AG04450 (cell line): ENCODE measurements around the gene PLP2. TPM values are rescaled to one million over a fixed set of nuclear protein-coding genes. Genes with fewer than 3 reads are reported as not detected.

Experiments used
- CTCF ChIA-PET: fragments of 300-600, 350-600 bp; formaldehyde crosslinking; extraction: SDS; loops from one replicate; lab custom pipeline; 2022; ENCODE audit warnings: antibody characterized with exemption, inconsistent platforms; lab: Charles Lee
- POLR2A ChIA-PET: fragments of 350-600 bp; formaldehyde crosslinking; extraction: SDS; loops from one replicate; lab custom pipeline; 2021; ENCODE audit warnings: antibody characterized with exemption, inconsistent platforms; lab: Yijun Ruan, JAX
- DNase-seq: peaks from one replicate; pipeline ENCODE4 v3.0.0-alpha.2; 2011; ENCODE audit warnings: low read depth, low spot score
- H3K27ac ChIP-seq: one replicate; pipeline ENCODE4 v1.5.1; 2012; ENCODE audit warnings: low read depth, low read length, control low read depth
- H3K27me3 ChIP-seq: one replicate; pipeline ENCODE4 v1.6.0; 2012; ENCODE audit warnings: low read length; ENCODE audit not compliant: control insufficient read depth, insufficient read depth
- H3K4me3 ChIP-seq: 2 replicates; pipeline ENCODE4 v1.5.1; 2011; ENCODE audit warnings: mild to moderate bottlenecking, low read depth, low read length, control low read depth
- H3K9me3 ChIP-seq: 2 replicates; pipeline ENCODE4 v1.5.1; 2012; ENCODE audit warnings: low read length; ENCODE audit not compliant: control insufficient read depth, insufficient read depth
- polyA plus RNA-seq: library from polyadenylated mRNA; depleted of rRNA; stranded (reverse); fragments of >200 nt; gene quantifications from 2 replicates; pipeline ENCODE4 v1.2.3, GENCODE V29; 2011; rRNA removed
- small RNA-seq: library from RNA; depleted of rRNA; stranded (forward); fragments of <200 nt; gene quantifications from one replicate; pipeline ENCODE3, GENCODE V24; 2012; ENCODE audit warnings: low read depth; ENCODE audit not compliant: insufficient read length
- TF ChIP-seq, protein P1 (sequence below): IDR thresholded peaks from 2 replicates; pipeline ENCODE4 v1.5.1; 2011; ENCODE audit warnings: low read depth, low read length, control low read depth, inconsistent platforms

Gene PLP2
- polyA plus RNA-seq, 1 experiment: 66.7 TPM

DNA sequence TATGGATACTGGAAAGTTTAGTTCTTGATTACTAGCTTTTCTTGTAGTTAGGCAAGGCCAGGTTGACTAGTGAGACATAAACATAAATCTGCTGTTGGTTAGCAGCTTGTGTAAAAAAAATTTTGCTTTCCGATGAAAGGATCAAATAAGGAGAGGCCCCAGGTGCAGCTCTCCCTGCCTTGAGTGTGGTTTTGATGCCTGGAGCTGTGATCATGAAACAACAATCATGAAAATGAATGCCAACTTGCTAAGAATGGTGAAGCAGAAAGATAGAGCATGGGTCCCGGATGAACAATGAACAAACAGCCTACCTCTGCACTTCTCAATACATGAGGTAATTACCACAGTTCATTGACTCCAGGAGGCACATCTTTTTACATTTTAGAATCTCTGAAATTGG is 42.7 kb downstream of the PLP2 start:
- TF ChIP-seq, protein P1, sequence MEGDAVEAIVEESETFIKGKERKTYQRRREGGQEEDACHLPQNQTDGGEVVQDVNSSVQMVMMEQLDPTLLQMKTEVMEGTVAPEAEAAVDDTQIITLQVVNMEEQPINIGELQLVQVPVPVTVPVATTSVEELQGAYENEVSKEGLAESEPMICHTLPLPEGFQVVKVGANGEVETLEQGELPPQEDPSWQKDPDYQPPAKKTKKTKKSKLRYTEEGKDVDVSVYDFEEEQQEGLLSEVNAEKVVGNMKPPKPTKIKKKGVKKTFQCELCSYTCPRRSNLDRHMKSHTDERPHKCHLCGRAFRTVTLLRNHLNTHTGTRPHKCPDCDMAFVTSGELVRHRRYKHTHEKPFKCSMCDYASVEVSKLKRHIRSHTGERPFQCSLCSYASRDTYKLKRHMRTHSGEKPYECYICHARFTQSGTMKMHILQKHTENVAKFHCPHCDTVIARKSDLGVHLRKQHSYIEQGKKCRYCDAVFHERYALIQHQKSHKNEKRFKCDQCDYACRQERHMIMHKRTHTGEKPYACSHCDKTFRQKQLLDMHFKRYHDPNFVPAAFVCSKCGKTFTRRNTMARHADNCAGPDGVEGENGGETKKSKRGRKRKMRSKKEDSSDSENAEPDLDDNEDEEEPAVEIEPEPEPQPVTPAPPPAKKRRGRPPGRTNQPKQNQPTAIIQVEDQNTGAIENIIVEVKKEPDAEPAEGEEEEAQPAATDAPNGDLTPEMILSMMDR: no peak
- Histone ChIP-seq H3K9me3 (no peaks in the 10 kb centered on the region), H3K27me3 (peaks cover under 1% of the 10 kb centered on the region), H3K27ac (no peak overlapping the region), H3K4me3 (no peak overlapping the region)
- ChIA-PET POLR2A (no interaction called here), CTCF (no interaction called here)
- DNase-seq: no peak

DNA sequence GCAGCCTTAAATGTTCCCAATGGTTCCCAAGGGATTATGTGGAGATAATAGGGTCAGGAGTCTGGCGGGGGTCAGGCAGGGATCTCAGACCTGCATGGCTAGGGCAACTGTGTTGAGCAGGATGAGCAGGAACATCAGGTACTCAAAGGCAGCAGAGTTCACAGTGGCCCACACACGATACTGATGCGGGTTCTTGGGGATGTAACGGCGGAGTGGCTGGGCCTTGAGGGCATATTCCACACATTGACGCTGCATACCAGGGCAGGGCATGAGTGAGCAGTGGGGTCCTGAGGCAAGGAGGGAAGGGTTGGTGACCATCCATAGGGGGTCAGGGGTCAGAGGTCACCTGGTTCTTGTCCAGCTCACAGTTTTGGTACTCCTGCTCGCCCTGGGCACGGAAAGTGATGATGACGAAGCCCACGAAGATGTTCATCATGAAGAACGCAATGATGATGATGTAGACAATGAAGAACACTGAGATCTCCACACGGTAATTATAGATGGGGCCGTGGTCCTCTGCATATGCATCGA is 43.4 kb downstream of the PLP2 start:
- no peaks in the 10 kb centered on the region for H3K9me3 ChIP-seq
- H3K27ac ChIP-seq: no peak overlapping the region
- TF ChIP-seq, protein P1: no peak
- CTCF ChIA-PET: no interaction called here
- POLR2A ChIA-PET: no interaction called here
- H3K4me3 ChIP-seq: no peak overlapping the region
- DNase-seq: no peak
- H3K27me3 ChIP-seq: no peaks in the 10 kb centered on the region

DNA sequence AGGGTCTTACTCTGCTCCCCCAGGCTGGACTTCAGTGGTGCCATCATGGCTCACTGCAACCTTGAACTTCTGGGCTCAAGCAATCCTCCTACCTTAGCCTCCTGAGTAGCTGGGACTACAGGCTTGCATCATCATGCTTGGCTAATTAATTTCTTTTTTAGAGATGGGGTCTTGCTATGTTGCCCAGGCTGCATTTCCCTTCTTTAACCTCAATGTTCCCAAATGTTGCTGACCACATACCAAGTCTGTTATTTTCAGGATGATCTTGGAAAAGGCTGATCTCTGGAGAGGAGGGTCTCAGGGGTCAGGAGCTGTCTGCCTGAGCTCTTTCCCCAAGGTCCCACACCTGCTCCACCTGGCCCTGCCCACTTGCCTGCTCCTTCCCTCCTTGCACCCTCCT is 48.4 kb downstream of the PLP2 start:
- CTCF ChIA-PET: no interaction called here
- no peaks in the 10 kb centered on the region for H3K27me3 ChIP-seq
- TF ChIP-seq, protein P1: no peak
- no peak overlapping the region for H3K27ac ChIP-seq
- POLR2A ChIA-PET: no interaction called here
- no peak for DNase-seq
- no peaks in the 10 kb centered on the region for H3K9me3 ChIP-seq
- H3K4me3 ChIP-seq: no peak overlapping the region

DNA sequence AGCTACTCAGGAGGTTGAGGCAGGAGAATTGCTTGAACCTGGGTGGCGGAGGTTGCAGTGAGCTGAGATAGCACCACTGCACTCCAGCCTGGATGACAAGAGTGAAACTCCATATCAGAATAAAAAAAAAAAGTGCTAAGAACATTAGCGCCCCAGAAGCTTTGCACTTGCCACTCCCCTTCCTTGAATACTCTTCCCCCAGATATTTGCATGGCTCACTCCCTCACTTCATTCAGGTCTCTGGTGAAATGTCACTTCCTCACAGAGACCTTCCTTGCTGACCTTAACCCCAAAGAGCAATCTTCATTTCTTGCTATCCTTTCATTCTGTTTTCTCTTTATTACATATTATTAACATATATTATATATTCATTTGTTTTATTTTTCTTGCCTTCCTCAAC is 50.2 kb downstream of the PLP2 start:
- CTCF ChIA-PET: no interaction called here
- TF ChIP-seq, protein P1: no peak
- Histone ChIP-seq H3K9me3 (no peaks in the 10 kb centered on the region), H3K27me3 (no peaks in the 10 kb centered on the region), H3K4me3 (no peak overlapping the region), H3K27ac (no peak overlapping the region)
- no peak for DNase-seq
- POLR2A ChIA-PET: no interaction called here

Small RNA genes lying within 50 kb of the gene (small RNA-seq; reads per million reads assigned to genes)
- not detected for gene RN7SL262P

Other genes starting within 250 kb of the PLP2 start
- 51.3 and 52.0 TPM in 2 replicates for gene OTUD5, start 214.3 kb upstream of the PLP2 start, polyA plus RNA-seq
- 1.2 and 1.5 TPM in 2 replicates for gene KCND1, start 200.1 kb upstream of the PLP2 start, polyA plus RNA-seq
- 24.3 and 25.0 TPM in 2 replicates for gene GRIPAP1, start 169.6 kb upstream of the PLP2 start, polyA plus RNA-seq
- 28.4 and 42.0 TPM in 2 replicates for gene TFE3, start 128.5 kb upstream of the PLP2 start, polyA plus RNA-seq
- 0.83 and 1.0 TPM in 2 replicates for gene CCDC120, start 112.9 kb upstream of the PLP2 start, polyA plus RNA-seq
- gene PRAF2, start 97.9 kb upstream of the PLP2 start, polyA plus RNA-seq: 27.6 and 41.2 TPM in 2 replicates
- 78.4 and 96.1 TPM in 2 replicates for gene WDR45, start 92.0 kb upstream of the PLP2 start, polyA plus RNA-seq
- 20.3 and 21.9 TPM in 2 replicates for gene GPKOW, start 48.2 kb upstream of the PLP2 start, polyA plus RNA-seq
- 0.40 and 0.82 TPM in 2 replicates for gene MAGIX, start 9.1 kb upstream of the PLP2 start, polyA plus RNA-seq
- gene PRICKLE3, start 14.5 kb downstream of the PLP2 start, polyA plus RNA-seq: 3.6 and 4.1 TPM in 2 replicates
- 0.07 and 0.15 TPM in 2 replicates for gene SYP, start 28.3 kb downstream of the PLP2 start, polyA plus RNA-seq
- gene CACNA1F, start 61.4 kb downstream of the PLP2 start, polyA plus RNA-seq: not detected in 2 replicates
- 5.7 and 9.6 TPM in 2 replicates for gene CCDC22, start 63.6 kb downstream of the PLP2 start, polyA plus RNA-seq
- gene FOXP3, start 92.8 kb downstream of the PLP2 start, polyA plus RNA-seq: 0.09 TPM in 1 of 2 replicates, not detected in the other
- 1.1 and 2.4 TPM in 2 replicates for gene PPP1R3F, start 97.9 kb downstream of the PLP2 start, polyA plus RNA-seq
- gene GAGE10, start 131.7 kb downstream of the PLP2 start, polyA plus RNA-seq: not detected in 2 replicates
- not detected in 2 replicates for gene GAGE12J, start 150.1 kb downstream of the PLP2 start, polyA plus RNA-seq
- gene GAGE13, start 159.7 kb downstream of the PLP2 start, polyA plus RNA-seq: not detected in 2 replicates